H9 (cell line): Measurements from ENCODE around the gene TCP11L1. TPM values are rescaled to one million over a fixed set of nuclear protein-coding genes. Genes with fewer than 3 reads are reported as not detected.

Experiments
- DNase-seq: peaks from one replicate; pipeline ENCODE4 v3.0.0-alpha.2; 2017
- H2AFZ ChIP-seq: one replicate; pipeline ENCODE4 v1.6.1; 2013; ENCODE audit warnings: mild to moderate bottlenecking, low read length, control low read depth, moderate library complexity
- H2AK5ac ChIP-seq: 2 replicates; pipeline ENCODE4 v1.6.1; 2013; ENCODE audit warnings: low read length, control low read depth, mixed read lengths; ENCODE audit not compliant: insufficient read length
- H2BK120ac ChIP-seq: one replicate; pipeline ENCODE4 v1.6.1; 2013; ENCODE audit warnings: low read depth, mild to moderate bottlenecking, low read length, control low read depth, inconsistent platforms; ENCODE audit not compliant: poor library complexity, severe bottlenecking
- H2BK12ac ChIP-seq: 2 replicates; pipeline ENCODE4 v1.6.1; 2013; ENCODE audit warnings: low read length, control low read depth, mixed read lengths, low read depth; ENCODE audit not compliant: insufficient read length
- H2BK15ac ChIP-seq: 2 replicates; pipeline ENCODE4 v1.6.1; 2013; ENCODE audit warnings: low read depth, low read length, control low read depth
- H2BK20ac ChIP-seq: one replicate; pipeline ENCODE4 v1.6.1; 2013; ENCODE audit warnings: low read depth, mild to moderate bottlenecking, low read length, control low read depth, inconsistent platforms; ENCODE audit not compliant: poor library complexity, severe bottlenecking
- H2BK5ac ChIP-seq: 2 replicates; pipeline ENCODE4 v1.6.1; 2013; ENCODE audit warnings: low read length, control low read depth, mixed read lengths; ENCODE audit not compliant: insufficient read length
- H3K14ac ChIP-seq: 2 replicates; pipeline ENCODE4 v1.6.1; 2013; ENCODE audit warnings: low read length, control low read depth; ENCODE audit not compliant: insufficient read depth
- H3K18ac ChIP-seq: 2 replicates; pipeline ENCODE4 v1.6.1; 2013; ENCODE audit warnings: low read depth, mild to moderate bottlenecking, mixed read lengths, low read length, control low read depth; ENCODE audit not compliant: insufficient read length
- H3K23ac ChIP-seq: 2 replicates; pipeline ENCODE4 v1.6.1; 2013; ENCODE audit warnings: low read length, control low read depth, mixed read lengths, low read depth; ENCODE audit not compliant: insufficient read length
- H3K23me2 ChIP-seq: 2 replicates; pipeline ENCODE4 v1.6.1; 2013; ENCODE audit warnings: low read depth, mild to moderate bottlenecking, mixed read lengths, low read length, control low read depth; ENCODE audit not compliant: insufficient read length, poor library complexity, severe bottlenecking
- H3K27ac ChIP-seq: 2 replicates; pipeline ENCODE4 v1.5.1; 2013; ENCODE audit warnings: low read length, control low read depth, mixed read lengths, low read depth; ENCODE audit not compliant: insufficient read length
- H3K27me3 ChIP-seq: 2 replicates; pipeline ENCODE4 v1.6.1; 2013; ENCODE audit warnings: low read length, control low read depth, inconsistent platforms; ENCODE audit not compliant: insufficient read depth
- H3K4ac ChIP-seq: 2 replicates; pipeline ENCODE4 v1.6.1; 2013; ENCODE audit warnings: low read depth, mild to moderate bottlenecking, control low read depth, inconsistent platforms, low read length, moderate library complexity
- H3K4me1 ChIP-seq: 2 replicates; pipeline ENCODE4 v1.6.1; 2013; ENCODE audit warnings: low read length, control low read depth, inconsistent platforms; ENCODE audit not compliant: insufficient read depth
- H3K4me2 ChIP-seq: 2 replicates; pipeline ENCODE4 v1.6.1; 2013; ENCODE audit warnings: low read length, control low read depth, mixed read lengths; ENCODE audit not compliant: insufficient read length, insufficient read depth
- H3K56ac ChIP-seq: 2 replicates; pipeline ENCODE4 v1.6.1; 2013; ENCODE audit warnings: low read depth, mild to moderate bottlenecking, mixed read lengths, low read length, control low read depth; ENCODE audit not compliant: insufficient read length
- H3K79me1 ChIP-seq: 2 replicates; pipeline ENCODE4 v1.6.1; 2013; ENCODE audit warnings: low read depth, mild to moderate bottlenecking, moderate library complexity, low read length, control low read depth, inconsistent platforms; ENCODE audit not compliant: insufficient read depth, poor library complexity, severe bottlenecking
- H3K79me2 ChIP-seq: 2 replicates; pipeline ENCODE4 v1.6.1; 2013; ENCODE audit warnings: low read length, control low read depth, inconsistent platforms; ENCODE audit not compliant: insufficient read depth
- H3K9ac ChIP-seq: 2 replicates; pipeline ENCODE4 v1.6.1; 2013; ENCODE audit warnings: low read length, control low read depth, mixed read lengths; ENCODE audit not compliant: insufficient read length; ENCODE audit errors: extremely low read depth
- H3K9me3 ChIP-seq: one replicate; pipeline ENCODE4 v1.6.1; 2013; ENCODE audit warnings: low read depth, low read length, inconsistent platforms; ENCODE audit not compliant: control insufficient read depth
- H3T11ph ChIP-seq: one replicate; pipeline ENCODE4 v1.6.1; 2013; ENCODE audit warnings: mild to moderate bottlenecking, low read length, control low read depth, inconsistent platforms
- H4K20me1 ChIP-seq: one replicate; pipeline ENCODE4 v1.6.1; 2013; ENCODE audit not compliant: control insufficient read depth, insufficient read length, insufficient read depth
- H4K5ac ChIP-seq: 2 replicates; pipeline ENCODE4 v1.6.1; 2013; ENCODE audit warnings: low read depth, mild to moderate bottlenecking, mixed read lengths, low read length, control low read depth; ENCODE audit not compliant: insufficient read length
- H4K8ac ChIP-seq: replicated peaks from 2 replicates; pipeline ENCODE4 v1.6.1; 2013; ENCODE audit warnings: low read length, control low read depth, mixed read lengths, low read depth; ENCODE audit not compliant: insufficient read length
- H4K91ac ChIP-seq: 2 replicates; pipeline ENCODE4 v1.6.1; 2013; ENCODE audit warnings: low read depth, mild to moderate bottlenecking, moderate library complexity, mixed read lengths, low read length, control low read depth; ENCODE audit not compliant: insufficient read length
- H3K27ac Mint-ChIP-seq, 3 experiments: 2 replicates in 2 of 3; 3 replicates in 1 of 3; pipeline ENCODE4 v1.8.0; 2020 to 2021; ENCODE audit warnings: mixed read lengths in 3 of 3, mild to moderate bottlenecking in 1 of 3, moderate library complexity in 1 of 3
- H3K27me3 Mint-ChIP-seq: 2 replicates; pipeline ENCODE4 v1.8.0; 2021; ENCODE audit warnings: low read depth, mild to moderate bottlenecking, moderate library complexity, mixed read lengths
- H3K36me3 Mint-ChIP-seq, 3 experiments: 2 replicates in 2 of 3; 3 replicates in 1 of 3; pipeline ENCODE4 v1.8.0; 2020 to 2021; ENCODE audit warnings: low read depth in 3 of 3, mixed read lengths in 3 of 3; ENCODE audit not compliant: insufficient read depth in 1 of 3
- H3K4me1 Mint-ChIP-seq, 2 experiments: 2 replicates each; pipeline ENCODE4 v1.8.0; 2020; ENCODE audit warnings: mixed read lengths in 2 of 2
- H3K4me3 Mint-ChIP-seq, 2 experiments: 2 replicates in 1 of 2; 3 replicates in 1 of 2; pipeline ENCODE4 v1.8.0; 2020 to 2021; ENCODE audit warnings: mild to moderate bottlenecking in 2 of 2, mixed read lengths in 2 of 2, moderate library complexity in 1 of 2
- H3K9me3 Mint-ChIP-seq, 2 experiments: 2 replicates in 1 of 2; 3 replicates in 1 of 2; pipeline ENCODE4 v1.8.0; 2020; ENCODE audit warnings: mild to moderate bottlenecking in 2 of 2, mixed read lengths in 2 of 2, moderate library complexity in 1 of 2
- total RNA-seq: library from RNA; stranded (reverse); gene quantifications from 2 replicates; pipeline ENCODE4 v1.2.1, GENCODE V29; 2021
- TF ChIP-seq, protein P1 (sequence below): fragments of 200-600 bp; sonication (generic); conservative IDR thresholded peaks from 3 replicates; pipeline ENCODE4 v1.8.0; 2021; ENCODE audit warnings: antibody characterized with exemption, mild to moderate bottlenecking

The TCP11L1 gene
- total RNA-seq, 1 experiment from 2014 or later = 20.3 TPM

DNA sequence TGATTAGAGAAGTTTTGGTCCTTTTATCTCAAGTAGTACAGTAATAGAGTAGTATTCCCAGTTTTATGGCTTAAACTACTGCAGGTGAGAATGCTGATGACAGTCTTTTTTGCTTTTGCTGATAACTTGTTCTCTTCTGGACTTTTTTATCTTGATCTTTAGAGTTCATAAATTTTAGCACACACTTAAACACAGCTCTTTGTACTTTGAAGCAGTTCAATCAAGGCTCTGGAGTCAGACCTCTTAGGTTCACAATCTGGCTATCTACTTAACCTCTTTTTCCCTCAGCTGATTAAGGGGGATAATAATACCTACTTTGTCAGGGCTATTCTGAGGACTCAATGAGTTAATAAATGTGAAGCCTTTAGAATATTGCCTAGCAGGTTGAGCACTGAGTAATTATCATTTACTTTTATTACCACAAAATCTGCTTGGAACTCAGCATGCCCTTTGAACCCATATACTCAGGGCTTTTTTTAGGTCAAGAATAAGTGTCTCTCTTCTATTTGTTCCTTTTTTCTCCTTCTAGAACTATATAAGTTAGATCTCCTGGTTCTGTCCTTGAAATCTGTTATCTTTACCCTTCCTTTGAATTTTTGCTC is 70.0 kb downstream of the TCP11L1 start:
- no peak overlapping the region for H3K18ac ChIP-seq
- no peak overlapping the region for H2AFZ ChIP-seq

More for the DNA sequence above, 70.0 kb downstream of the TCP11L1 start:
- TF ChIP-seq, protein P1, sequence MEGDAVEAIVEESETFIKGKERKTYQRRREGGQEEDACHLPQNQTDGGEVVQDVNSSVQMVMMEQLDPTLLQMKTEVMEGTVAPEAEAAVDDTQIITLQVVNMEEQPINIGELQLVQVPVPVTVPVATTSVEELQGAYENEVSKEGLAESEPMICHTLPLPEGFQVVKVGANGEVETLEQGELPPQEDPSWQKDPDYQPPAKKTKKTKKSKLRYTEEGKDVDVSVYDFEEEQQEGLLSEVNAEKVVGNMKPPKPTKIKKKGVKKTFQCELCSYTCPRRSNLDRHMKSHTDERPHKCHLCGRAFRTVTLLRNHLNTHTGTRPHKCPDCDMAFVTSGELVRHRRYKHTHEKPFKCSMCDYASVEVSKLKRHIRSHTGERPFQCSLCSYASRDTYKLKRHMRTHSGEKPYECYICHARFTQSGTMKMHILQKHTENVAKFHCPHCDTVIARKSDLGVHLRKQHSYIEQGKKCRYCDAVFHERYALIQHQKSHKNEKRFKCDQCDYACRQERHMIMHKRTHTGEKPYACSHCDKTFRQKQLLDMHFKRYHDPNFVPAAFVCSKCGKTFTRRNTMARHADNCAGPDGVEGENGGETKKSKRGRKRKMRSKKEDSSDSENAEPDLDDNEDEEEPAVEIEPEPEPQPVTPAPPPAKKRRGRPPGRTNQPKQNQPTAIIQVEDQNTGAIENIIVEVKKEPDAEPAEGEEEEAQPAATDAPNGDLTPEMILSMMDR = no peak
- H2BK15ac ChIP-seq = no peak overlapping the region
- Mint-ChIP-seq H3K27me3 (no peaks in the 10 kb centered on the region), H3K4me3 (no peak overlapping the region), H3K9me3 (no peaks in the 10 kb centered on the region), H3K36me3 (peaks cover 6 to 23% (median 10%) of the 10 kb centered on the region in 3 experiments; a peak in 6 of 7 replicates), H3K27ac (no peak overlapping the region), H3K4me1 (no peaks in the 10 kb centered on the region)
- no peak overlapping the region for H4K91ac ChIP-seq
- no peak overlapping the region for H3K23ac ChIP-seq
- no peak overlapping the region for H3T11ph ChIP-seq
- no peaks in the 10 kb centered on the region for H3K23me2 ChIP-seq
- no peak overlapping the region for H3K27ac ChIP-seq
- no peak overlapping the region for H3K14ac ChIP-seq
- no peak overlapping the region for H2BK120ac ChIP-seq
- no peak overlapping the region for H2BK20ac ChIP-seq
- no peaks in the 10 kb centered on the region for H3K27me3 ChIP-seq
- no peak for DNase-seq
- H3K9ac ChIP-seq = no peak overlapping the region
- H3K9me3 ChIP-seq = no peaks in the 10 kb centered on the region
- H4K20me1 ChIP-seq = no peaks in the 10 kb centered on the region
- H2BK5ac ChIP-seq = no peak overlapping the region
- no peak overlapping the region for H3K56ac ChIP-seq
- no peak overlapping the region for H2BK12ac ChIP-seq
- no peak overlapping the region for H2AK5ac ChIP-seq
- H3K4me1 ChIP-seq = no peaks in the 10 kb centered on the region
- H4K5ac ChIP-seq = no peak overlapping the region
- H3K79me1 ChIP-seq = no peaks in the 10 kb centered on the region
- H3K79me2 ChIP-seq = no peaks in the 10 kb centered on the region
- no peak overlapping the region for H4K8ac ChIP-seq
- H3K4ac ChIP-seq = no peak overlapping the region
- no peak overlapping the region for H3K4me2 ChIP-seq
